H9 (cell line): ENCODE measurements around the gene LPGAT1. TPM values are rescaled to one million over a fixed set of nuclear protein-coding genes. Genes with fewer than 3 reads are reported as not detected.

Source experiments
- DNase-seq: peaks from one replicate; pipeline ENCODE4 v3.0.0-alpha.2; 2017
- H2AFZ ChIP-seq: one replicate; pipeline ENCODE4 v1.6.1; 2013; ENCODE audit warnings: mild to moderate bottlenecking, low read length, control low read depth, moderate library complexity
- H2AK5ac ChIP-seq: 2 replicates; pipeline ENCODE4 v1.6.1; 2013; ENCODE audit warnings: low read length, control low read depth, mixed read lengths; ENCODE audit not compliant: insufficient read length
- H2BK120ac ChIP-seq: one replicate; pipeline ENCODE4 v1.6.1; 2013; ENCODE audit warnings: low read depth, mild to moderate bottlenecking, low read length, control low read depth, inconsistent platforms; ENCODE audit not compliant: poor library complexity, severe bottlenecking
- H2BK12ac ChIP-seq: 2 replicates; pipeline ENCODE4 v1.6.1; 2013; ENCODE audit warnings: low read length, control low read depth, mixed read lengths, low read depth; ENCODE audit not compliant: insufficient read length
- H2BK15ac ChIP-seq: 2 replicates; pipeline ENCODE4 v1.6.1; 2013; ENCODE audit warnings: low read depth, low read length, control low read depth
- H2BK20ac ChIP-seq: one replicate; pipeline ENCODE4 v1.6.1; 2013; ENCODE audit warnings: low read depth, mild to moderate bottlenecking, low read length, control low read depth, inconsistent platforms; ENCODE audit not compliant: poor library complexity, severe bottlenecking
- H2BK5ac ChIP-seq: 2 replicates; pipeline ENCODE4 v1.6.1; 2013; ENCODE audit warnings: low read length, control low read depth, mixed read lengths; ENCODE audit not compliant: insufficient read length
- H3K14ac ChIP-seq: 2 replicates; pipeline ENCODE4 v1.6.1; 2013; ENCODE audit warnings: low read length, control low read depth; ENCODE audit not compliant: insufficient read depth
- H3K18ac ChIP-seq: 2 replicates; pipeline ENCODE4 v1.6.1; 2013; ENCODE audit warnings: low read depth, mild to moderate bottlenecking, mixed read lengths, low read length, control low read depth; ENCODE audit not compliant: insufficient read length
- H3K23ac ChIP-seq: 2 replicates; pipeline ENCODE4 v1.6.1; 2013; ENCODE audit warnings: low read length, control low read depth, mixed read lengths, low read depth; ENCODE audit not compliant: insufficient read length
- H3K23me2 ChIP-seq: 2 replicates; pipeline ENCODE4 v1.6.1; 2013; ENCODE audit warnings: low read depth, mild to moderate bottlenecking, mixed read lengths, low read length, control low read depth; ENCODE audit not compliant: insufficient read length, poor library complexity, severe bottlenecking
- H3K27ac ChIP-seq: 2 replicates; pipeline ENCODE4 v1.5.1; 2013; ENCODE audit warnings: low read length, control low read depth, mixed read lengths, low read depth; ENCODE audit not compliant: insufficient read length
- H3K27me3 ChIP-seq: 2 replicates; pipeline ENCODE4 v1.6.1; 2013; ENCODE audit warnings: low read length, control low read depth, inconsistent platforms; ENCODE audit not compliant: insufficient read depth
- H3K4ac ChIP-seq: 2 replicates; pipeline ENCODE4 v1.6.1; 2013; ENCODE audit warnings: low read depth, mild to moderate bottlenecking, control low read depth, inconsistent platforms, low read length, moderate library complexity
- H3K4me1 ChIP-seq: 2 replicates; pipeline ENCODE4 v1.6.1; 2013; ENCODE audit warnings: low read length, control low read depth, inconsistent platforms; ENCODE audit not compliant: insufficient read depth
- H3K4me2 ChIP-seq: 2 replicates; pipeline ENCODE4 v1.6.1; 2013; ENCODE audit warnings: low read length, control low read depth, mixed read lengths; ENCODE audit not compliant: insufficient read length, insufficient read depth
- H3K56ac ChIP-seq: 2 replicates; pipeline ENCODE4 v1.6.1; 2013; ENCODE audit warnings: low read depth, mild to moderate bottlenecking, mixed read lengths, low read length, control low read depth; ENCODE audit not compliant: insufficient read length
- H3K79me1 ChIP-seq: 2 replicates; pipeline ENCODE4 v1.6.1; 2013; ENCODE audit warnings: low read depth, mild to moderate bottlenecking, moderate library complexity, low read length, control low read depth, inconsistent platforms; ENCODE audit not compliant: insufficient read depth, poor library complexity, severe bottlenecking
- H3K79me2 ChIP-seq: 2 replicates; pipeline ENCODE4 v1.6.1; 2013; ENCODE audit warnings: low read length, control low read depth, inconsistent platforms; ENCODE audit not compliant: insufficient read depth
- H3K9ac ChIP-seq: 2 replicates; pipeline ENCODE4 v1.6.1; 2013; ENCODE audit warnings: low read length, control low read depth, mixed read lengths; ENCODE audit not compliant: insufficient read length; ENCODE audit errors: extremely low read depth
- H3K9me3 ChIP-seq: one replicate; pipeline ENCODE4 v1.6.1; 2013; ENCODE audit warnings: low read depth, low read length, inconsistent platforms; ENCODE audit not compliant: control insufficient read depth
- H3T11ph ChIP-seq: one replicate; pipeline ENCODE4 v1.6.1; 2013; ENCODE audit warnings: mild to moderate bottlenecking, low read length, control low read depth, inconsistent platforms
- H4K20me1 ChIP-seq: one replicate; pipeline ENCODE4 v1.6.1; 2013; ENCODE audit not compliant: control insufficient read depth, insufficient read length, insufficient read depth
- H4K5ac ChIP-seq: 2 replicates; pipeline ENCODE4 v1.6.1; 2013; ENCODE audit warnings: low read depth, mild to moderate bottlenecking, mixed read lengths, low read length, control low read depth; ENCODE audit not compliant: insufficient read length
- H4K8ac ChIP-seq: replicated peaks from 2 replicates; pipeline ENCODE4 v1.6.1; 2013; ENCODE audit warnings: low read length, control low read depth, mixed read lengths, low read depth; ENCODE audit not compliant: insufficient read length
- H4K91ac ChIP-seq: 2 replicates; pipeline ENCODE4 v1.6.1; 2013; ENCODE audit warnings: low read depth, mild to moderate bottlenecking, moderate library complexity, mixed read lengths, low read length, control low read depth; ENCODE audit not compliant: insufficient read length
- H3K27ac Mint-ChIP-seq, 3 experiments: 2 replicates in 2 of 3; 3 replicates in 1 of 3; pipeline ENCODE4 v1.8.0; 2020 to 2021; ENCODE audit warnings: mixed read lengths in 3 of 3, mild to moderate bottlenecking in 1 of 3, moderate library complexity in 1 of 3
- H3K27me3 Mint-ChIP-seq: 2 replicates; pipeline ENCODE4 v1.8.0; 2021; ENCODE audit warnings: low read depth, mild to moderate bottlenecking, moderate library complexity, mixed read lengths
- H3K36me3 Mint-ChIP-seq, 3 experiments: 2 replicates in 2 of 3; 3 replicates in 1 of 3; pipeline ENCODE4 v1.8.0; 2020 to 2021; ENCODE audit warnings: low read depth in 3 of 3, mixed read lengths in 3 of 3; ENCODE audit not compliant: insufficient read depth in 1 of 3
- H3K4me1 Mint-ChIP-seq, 2 experiments: 2 replicates each; pipeline ENCODE4 v1.8.0; 2020; ENCODE audit warnings: mixed read lengths in 2 of 2
- H3K4me3 Mint-ChIP-seq, 2 experiments: 2 replicates in 1 of 2; 3 replicates in 1 of 2; pipeline ENCODE4 v1.8.0; 2020 to 2021; ENCODE audit warnings: mild to moderate bottlenecking in 2 of 2, mixed read lengths in 2 of 2, moderate library complexity in 1 of 2
- H3K9me3 Mint-ChIP-seq, 2 experiments: 2 replicates in 1 of 2; 3 replicates in 1 of 2; pipeline ENCODE4 v1.8.0; 2020; ENCODE audit warnings: mild to moderate bottlenecking in 2 of 2, mixed read lengths in 2 of 2, moderate library complexity in 1 of 2
- CTCF ChIP-seq: fragments of 200-600 bp; sonication (generic); conservative IDR thresholded peaks from 3 replicates; pipeline ENCODE4 v1.8.0; 2021; ENCODE audit warnings: antibody characterized with exemption, mild to moderate bottlenecking
- WGBS: extraction: QIAGEN DNeasy Blood & Tissue Kit; methylation state at CpG from one replicate; pipeline ENCODE4 v1.1.7; 2013; ENCODE audit warnings: missing lambda C conversion rate, low lambda C conversion rate, mixed read lengths; ENCODE audit not compliant: insufficient read length; ENCODE audit errors: extremely low coverage; 5-methylcytosine and 5-hydroxymethylcytosine counted together
- total RNA-seq: library from RNA; stranded (reverse); gene quantifications from 2 replicates; pipeline ENCODE4 v1.2.1, GENCODE V29; 2021

Gene LPGAT1
- total RNA-seq, 1 experiment from 2014 or later, result 12.2 TPM

- no peak overlapping the region for H2BK12ac ChIP-seq
- Mint-ChIP-seq H3K36me3 (no peaks in the 10 kb centered on the region; a peak in 1 of 7 replicates), H3K4me3 (no peak overlapping the region), H3K27me3 (peaks cover 2% of the 10 kb centered on the region; the same call in 1 of the 2 replicates), H3K4me1 (no peaks in the 10 kb centered on the region), H3K9me3 (peaks cover 0 to 4% of the 10 kb centered on the region in 2 experiments; a peak in 1 of 5 replicates), H3K27ac (no peak overlapping the region)
- no peak overlapping the region for H3K4ac ChIP-seq
- H3K23ac ChIP-seq, result no peak overlapping the region
- no peak overlapping the region for H2AFZ ChIP-seq
- no peak overlapping the region for H3K27ac ChIP-seq
- H4K5ac ChIP-seq, result no peak overlapping the region
- H2BK20ac ChIP-seq, result no peak overlapping the region
- no CpG with 5 or more reads among the region's 1 CpG for WGBS
- H3K56ac ChIP-seq, result no peak overlapping the region
- H3K9me3 ChIP-seq, result no peaks in the 10 kb centered on the region
- H2AK5ac ChIP-seq, result no peak overlapping the region
- no peaks in the 10 kb centered on the region for H3K27me3 ChIP-seq
- H4K91ac ChIP-seq, result no peak overlapping the region
- no peak overlapping the region for H3K18ac ChIP-seq
- no peak overlapping the region for H3K14ac ChIP-seq
- no peak overlapping the region for H3K4me2 ChIP-seq
- H2BK120ac ChIP-seq, result no peak overlapping the region
- H3K4me1 ChIP-seq, result no peaks in the 10 kb centered on the region
- no peak overlapping the region for H2BK5ac ChIP-seq
- no peak overlapping the region for H3T11ph ChIP-seq
- no peak overlapping the region for H4K8ac ChIP-seq
- TF ChIP-seq CTCF, result no peak
- no peak overlapping the region for H3K9ac ChIP-seq
- no peak for DNase-seq
- H3K79me2 ChIP-seq, result no peaks in the 10 kb centered on the region
- H3K23me2 ChIP-seq, result no peaks in the 10 kb centered on the region
- H4K20me1 ChIP-seq, result no peaks in the 10 kb centered on the region
- no peaks in the 10 kb centered on the region for H3K79me1 ChIP-seq
- H2BK15ac ChIP-seq, result no peak overlapping the region
Observed at GRCh38 chr1:211870156-211870555, 39.6 kb upstream of the LPGAT1 start.
